ENCODE measurements around the gene MS4A2.

DNA sequence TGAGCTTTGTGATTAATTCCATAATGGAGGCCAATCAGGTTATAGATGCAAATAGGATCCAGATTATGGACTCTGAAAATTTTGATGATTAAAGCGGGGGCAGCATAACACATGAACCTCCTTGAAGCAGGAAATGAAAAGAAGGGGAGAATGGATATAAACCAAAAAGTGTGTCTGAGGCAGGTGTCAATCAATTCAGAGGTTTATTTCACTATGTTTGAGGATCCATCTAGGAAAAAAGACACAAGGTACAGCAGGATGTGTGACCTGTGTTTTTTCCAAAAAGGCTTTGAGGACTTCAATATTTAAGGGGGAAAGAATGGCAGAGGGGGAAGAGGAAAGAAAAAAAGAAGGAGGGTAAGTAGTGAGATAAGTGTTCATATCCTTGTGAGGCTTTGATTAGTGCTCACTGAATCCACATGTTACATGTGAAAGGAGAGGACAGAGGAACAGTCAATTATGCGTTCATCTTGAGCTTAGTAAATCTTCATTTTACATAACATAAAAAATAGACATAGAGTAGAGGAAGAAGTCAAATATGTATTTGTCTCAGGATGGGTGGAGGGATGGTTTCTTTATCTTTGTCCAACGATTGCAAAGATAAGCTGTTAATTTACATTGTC, 34.1 kb downstream of the MS4A2 start:
- TF ChIP-seq CTCF (conservative IDR thresholded peaks at IDR 0.05) (no peak), ZFX (IDR thresholded peaks at IDR 0.05) (no peak)

Data from C4-2B (cell line).